ENCODE data around the gene GRIK4. TPM values are rescaled to one million over a fixed set of nuclear protein-coding genes. Genes with fewer than 3 reads are reported as not detected.

The GRIK4 gene
- polyA plus RNA-seq, 1 donor, result 0.94 TPM

DNA sequence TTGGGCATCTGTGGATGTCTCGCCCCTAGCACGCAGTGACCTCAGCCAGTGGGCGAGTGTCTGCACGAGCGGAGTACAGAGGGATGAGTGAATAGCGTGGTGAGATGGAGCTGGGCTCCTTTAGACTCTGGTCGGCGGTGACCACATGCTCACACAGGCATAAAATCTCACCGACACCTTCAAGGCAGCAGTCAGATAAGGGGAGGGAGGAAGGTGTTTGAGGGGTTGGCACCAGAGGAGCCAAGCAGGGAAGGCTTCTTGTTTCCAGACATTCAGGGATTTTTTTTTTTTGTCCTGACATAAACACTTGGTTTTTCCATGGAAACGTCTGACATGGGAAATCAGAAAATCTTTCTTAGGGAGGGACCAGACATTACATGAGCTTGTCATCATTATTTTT, 35.8 kb downstream of the GRIK4 start:
- no peaks in the 10 kb centered on the region for H3K27me3 ChIP-seq (ENCODE audit: control insufficient read depth, insufficient read depth, low read length)
- peaks cover 22% of the 10 kb centered on the region for H3K4me1 ChIP-seq (ENCODE audit: control insufficient read depth, insufficient read depth, low read length)
- peak overlapping the region; percentile 50 for H3K27ac ChIP-seq (ENCODE audit: low read length)
- H3K4me3 ChIP-seq (ENCODE audit: low read length), result no peak overlapping the region
- H3K9me3 ChIP-seq (ENCODE audit: control insufficient read depth, low read depth, low read length), result no peaks in the 10 kb centered on the region
- no CpG with 5 or more reads among the region's 10 CpGs for WGBS (ENCODE audit: insufficient coverage, low lambda C conversion rate)
- H3K36me3 ChIP-seq (ENCODE audit: control insufficient read depth, insufficient read depth, low read length), result no peaks in the 10 kb centered on the region
- DNase-seq, result no peak

- no CpG with 5 or more reads among the region's 15 CpGs for WGBS (ENCODE audit: insufficient coverage, low lambda C conversion rate)
- Histone ChIP-seq H3K27ac (ENCODE audit: low read length) (peak overlapping the region; percentile 82), H3K27me3 (ENCODE audit: control insufficient read depth, insufficient read depth, low read length) (no peaks in the 10 kb centered on the region), H3K4me1 (ENCODE audit: control insufficient read depth, insufficient read depth, low read length) (peaks cover 22% of the 10 kb centered on the region), H3K36me3 (ENCODE audit: control insufficient read depth, insufficient read depth, low read length) (no peaks in the 10 kb centered on the region), H3K4me3 (ENCODE audit: low read length) (no peak overlapping the region), H3K9me3 (ENCODE audit: control insufficient read depth, low read depth, low read length) (no peaks in the 10 kb centered on the region)
- peak; percentile 83 to 84 for DNase-seq
Measured at GRCh38 chr11:120547811-120548681, 36.5 kb downstream of the GRIK4 start.

DNA sequence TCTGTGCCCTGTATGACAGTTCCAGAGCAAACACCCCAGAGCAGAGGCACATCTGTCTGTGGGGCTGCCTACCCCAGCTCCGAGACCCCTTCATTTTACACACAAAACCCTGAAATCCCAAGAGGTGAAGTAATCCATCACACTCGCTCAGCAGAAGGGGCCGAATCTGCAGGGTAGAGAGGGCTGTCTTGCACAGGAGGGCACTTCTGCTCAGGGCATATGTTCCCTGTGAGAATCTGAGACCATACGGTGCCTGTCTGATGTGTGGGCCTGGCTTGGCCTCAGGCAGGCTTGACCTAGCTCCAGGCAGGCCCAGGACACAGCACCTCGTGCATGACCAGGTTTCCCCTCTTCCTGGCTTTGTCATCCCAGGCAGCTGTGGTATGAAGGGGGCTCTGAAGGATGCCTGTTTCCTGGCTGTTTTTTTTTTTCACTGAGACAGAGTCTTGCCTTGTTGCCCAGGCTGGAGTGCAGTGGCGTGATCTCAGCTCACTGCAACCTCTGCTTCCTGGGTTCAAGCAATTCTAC, 37.2 kb downstream of the GRIK4 start:
- H3K4me3 ChIP-seq (ENCODE audit: low read length), result no peak overlapping the region
- WGBS (ENCODE audit: insufficient coverage, low lambda C conversion rate), result no CpG with 5 or more reads among the region's 6 CpGs
- H3K4me1 ChIP-seq (ENCODE audit: control insufficient read depth, insufficient read depth, low read length), result peaks cover 22% of the 10 kb centered on the region
- no peak for DNase-seq
- no peaks in the 10 kb centered on the region for H3K27me3 ChIP-seq (ENCODE audit: control insufficient read depth, insufficient read depth, low read length)
- peak overlapping the region; percentile 82 for H3K27ac ChIP-seq (ENCODE audit: low read length)
- H3K36me3 ChIP-seq (ENCODE audit: control insufficient read depth, insufficient read depth, low read length), result no peaks in the 10 kb centered on the region
- H3K9me3 ChIP-seq (ENCODE audit: control insufficient read depth, low read depth, low read length), result no peaks in the 10 kb centered on the region

DNA sequence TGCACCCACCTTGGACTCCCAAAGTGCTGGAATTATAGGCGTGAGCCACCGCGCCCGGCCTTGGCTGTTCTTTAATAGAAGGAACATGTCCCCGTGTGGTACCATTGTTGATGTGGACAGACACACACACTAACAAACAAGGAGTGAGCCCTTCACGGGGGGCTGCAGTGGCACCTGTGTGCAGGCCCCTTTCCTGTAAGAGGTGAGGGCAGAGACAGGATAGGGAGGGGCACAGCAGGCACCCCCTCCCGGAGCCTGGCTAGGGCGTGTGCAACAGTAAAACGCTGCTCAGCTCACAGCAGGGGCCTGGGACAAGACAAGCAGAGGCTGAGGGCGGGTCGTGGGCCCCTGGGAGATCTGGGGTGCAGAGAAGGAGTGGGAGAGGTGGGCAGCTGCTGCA, 37.8 kb downstream of the GRIK4 start:
- Histone ChIP-seq H3K36me3 (ENCODE audit: control insufficient read depth, insufficient read depth, low read length) (no peaks in the 10 kb centered on the region), H3K27ac (ENCODE audit: low read length) (no peak overlapping the region), H3K9me3 (ENCODE audit: control insufficient read depth, low read depth, low read length) (no peaks in the 10 kb centered on the region), H3K27me3 (ENCODE audit: control insufficient read depth, insufficient read depth, low read length) (no peaks in the 10 kb centered on the region), H3K4me3 (ENCODE audit: low read length) (no peak overlapping the region), H3K4me1 (ENCODE audit: control insufficient read depth, insufficient read depth, low read length) (peaks cover 22% of the 10 kb centered on the region)
- no peak for DNase-seq
- WGBS (ENCODE audit: insufficient coverage, low lambda C conversion rate), result no CpG with 5 or more reads among the region's 11 CpGs

- no peak overlapping the region for H3K27ac ChIP-seq (ENCODE audit: low read length)
- no peak for DNase-seq
- no peaks in the 10 kb centered on the region for H3K36me3 ChIP-seq (ENCODE audit: control insufficient read depth, insufficient read depth, low read length)
- H3K27me3 ChIP-seq (ENCODE audit: control insufficient read depth, insufficient read depth, low read length), result no peaks in the 10 kb centered on the region
- no CpG with 5 or more reads among the region's 5 CpGs for WGBS (ENCODE audit: insufficient coverage, low lambda C conversion rate)
- H3K9me3 ChIP-seq (ENCODE audit: control insufficient read depth, low read depth, low read length), result no peaks in the 10 kb centered on the region
- peaks cover 22% of the 10 kb centered on the region for H3K4me1 ChIP-seq (ENCODE audit: control insufficient read depth, insufficient read depth, low read length)
- no peak overlapping the region for H3K4me3 ChIP-seq (ENCODE audit: low read length)
Measured at GRCh38 chr11:120550007-120550406, 38.5 kb downstream of the GRIK4 start.

DNA sequence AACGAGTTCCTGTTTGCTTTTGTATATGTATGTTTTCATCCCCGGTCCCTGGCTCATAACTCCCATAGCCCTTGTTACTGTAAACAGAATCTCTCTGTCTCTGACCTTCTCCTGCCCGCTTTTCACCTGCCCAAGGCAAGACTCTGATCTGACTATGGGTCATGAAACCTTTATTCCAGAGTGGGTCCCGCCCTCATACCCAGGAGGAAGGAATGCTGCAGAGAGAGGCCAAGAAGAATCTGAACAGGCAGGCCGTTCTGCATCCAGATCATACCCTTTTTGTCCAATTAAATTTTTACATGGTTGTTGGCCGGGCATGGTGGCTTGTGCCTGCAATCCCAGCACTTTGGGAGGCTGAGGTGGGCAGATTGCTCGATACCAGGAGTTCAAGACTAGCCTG, 39.6 kb downstream of the GRIK4 start:
- WGBS (ENCODE audit: insufficient coverage, low lambda C conversion rate), result no CpG with 5 or more reads among the region's 7 CpGs
- Histone ChIP-seq H3K9me3 (ENCODE audit: control insufficient read depth, low read depth, low read length) (no peaks in the 10 kb centered on the region), H3K36me3 (ENCODE audit: control insufficient read depth, insufficient read depth, low read length) (no peaks in the 10 kb centered on the region), H3K27ac (ENCODE audit: low read length) (no peak overlapping the region), H3K4me1 (ENCODE audit: control insufficient read depth, insufficient read depth, low read length) (peaks cover 22% of the 10 kb centered on the region), H3K27me3 (ENCODE audit: control insufficient read depth, insufficient read depth, low read length) (no peaks in the 10 kb centered on the region), H3K4me3 (ENCODE audit: low read length) (no peak overlapping the region)
- DNase-seq, result no peak

GRCh38 chr11:120554766-120555432, 43.4 kb downstream of the GRIK4 start:
- no peak for DNase-seq
- WGBS (ENCODE audit: insufficient coverage, low lambda C conversion rate), result no CpG with 5 or more reads among the region's 14 CpGs
- H3K9me3 ChIP-seq (ENCODE audit: control insufficient read depth, low read depth, low read length), result no peaks in the 10 kb centered on the region

DNA sequence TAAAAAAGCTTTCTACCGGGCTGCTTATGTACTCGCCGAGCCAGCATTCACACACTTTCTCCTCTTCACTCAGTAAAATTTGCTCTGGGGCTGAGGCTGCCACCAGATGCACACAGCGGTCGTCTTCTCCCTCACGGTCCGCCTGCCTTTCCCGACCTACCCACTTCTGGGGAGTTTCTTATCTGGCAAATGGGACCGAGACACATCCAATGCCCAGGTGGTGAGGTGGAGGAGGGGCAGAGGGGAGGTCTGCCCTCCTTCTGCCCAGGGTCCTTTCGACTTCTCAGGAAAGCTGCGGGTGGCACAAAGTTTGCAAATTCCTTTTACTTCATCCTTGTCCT, 43.9 kb downstream of the GRIK4 start:
- no peak for DNase-seq
- no peaks in the 10 kb centered on the region for H3K27me3 ChIP-seq (ENCODE audit: control insufficient read depth, insufficient read depth, low read length)
- no peaks in the 10 kb centered on the region for H3K9me3 ChIP-seq (ENCODE audit: control insufficient read depth, low read depth, low read length)
- no peaks in the 10 kb centered on the region for H3K36me3 ChIP-seq (ENCODE audit: control insufficient read depth, insufficient read depth, low read length)
- no peaks in the 10 kb centered on the region for H3K4me1 ChIP-seq (ENCODE audit: control insufficient read depth, insufficient read depth, low read length)
- no peak overlapping the region for H3K4me3 ChIP-seq (ENCODE audit: low read length)
- WGBS (ENCODE audit: insufficient coverage, low lambda C conversion rate), result no CpG with 5 or more reads among the region's 11 CpGs
- no peak overlapping the region for H3K27ac ChIP-seq (ENCODE audit: low read length)

More at GRCh38 chr11:120554766-120555432, 43.4 kb downstream of the GRIK4 start:
- Histone ChIP-seq H3K27ac (ENCODE audit: low read length) (no peak overlapping the region), H3K36me3 (ENCODE audit: control insufficient read depth, insufficient read depth, low read length) (no peaks in the 10 kb centered on the region), H3K4me1 (ENCODE audit: control insufficient read depth, insufficient read depth, low read length) (no peaks in the 10 kb centered on the region), H3K27me3 (ENCODE audit: control insufficient read depth, insufficient read depth, low read length) (no peaks in the 10 kb centered on the region), H3K4me3 (ENCODE audit: low read length) (no peak overlapping the region)

DNA sequence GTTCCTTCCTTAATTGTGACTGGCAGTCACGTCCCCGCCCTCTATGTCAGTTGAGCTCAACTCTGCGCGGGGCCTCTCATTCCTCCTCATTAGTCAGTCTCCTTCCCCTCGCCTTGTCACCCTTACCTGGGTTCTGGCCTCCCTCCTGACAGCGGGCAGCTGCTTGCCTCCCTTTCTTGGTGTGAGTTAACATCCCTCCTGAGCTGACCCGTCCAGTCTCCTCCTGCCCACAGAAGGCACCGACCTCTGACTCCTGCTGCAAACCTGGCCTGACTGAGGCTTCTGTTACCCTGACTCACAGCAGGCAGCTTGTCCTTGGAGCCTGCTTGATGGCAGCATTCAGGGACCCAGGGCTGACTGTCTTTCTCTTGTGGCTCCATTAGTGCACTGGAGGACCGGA, 45.2 kb downstream of the GRIK4 start:
- WGBS (ENCODE audit: insufficient coverage, low lambda C conversion rate), result no CpG with 5 or more reads among the region's 9 CpGs
- H3K4me1 ChIP-seq (ENCODE audit: control insufficient read depth, insufficient read depth, low read length), result no peaks in the 10 kb centered on the region
- no peak for DNase-seq
- H3K27me3 ChIP-seq (ENCODE audit: control insufficient read depth, insufficient read depth, low read length), result no peaks in the 10 kb centered on the region
- no peaks in the 10 kb centered on the region for H3K9me3 ChIP-seq (ENCODE audit: control insufficient read depth, low read depth, low read length)
- no peak overlapping the region for H3K4me3 ChIP-seq (ENCODE audit: low read length)
- no peaks in the 10 kb centered on the region for H3K36me3 ChIP-seq (ENCODE audit: control insufficient read depth, insufficient read depth, low read length)
- no peak overlapping the region for H3K27ac ChIP-seq (ENCODE audit: low read length)

- WGBS (ENCODE audit: insufficient coverage, low lambda C conversion rate), result no CpG with 5 or more reads among the region's 8 CpGs
- DNase-seq, result no peak
- peaks cover 3% of the 10 kb centered on the region for H3K4me1 ChIP-seq (ENCODE audit: control insufficient read depth, insufficient read depth, low read length)
Measured at GRCh38 chr11:120558744-120559431, 47.3 kb downstream of the GRIK4 start.

More at GRCh38 chr11:120558744-120559431, 47.3 kb downstream of the GRIK4 start:
- Histone ChIP-seq H3K27ac (ENCODE audit: low read length) (no peak overlapping the region), H3K36me3 (ENCODE audit: control insufficient read depth, insufficient read depth, low read length) (no peaks in the 10 kb centered on the region), H3K9me3 (ENCODE audit: control insufficient read depth, low read depth, low read length) (no peaks in the 10 kb centered on the region), H3K4me3 (ENCODE audit: low read length) (no peak overlapping the region), H3K27me3 (ENCODE audit: control insufficient read depth, insufficient read depth, low read length) (peaks cover 13% of the 10 kb centered on the region)
